ENCODE results near the gene MRPS27. TPM values are rescaled to one million over a fixed set of nuclear protein-coding genes. Genes with fewer than 3 reads are reported as not detected.

The MRPS27 gene
- total RNA-seq, 4 donors from 2014 or later, result 42.7 to 49.4 (median 48.1) TPM

GRCh38 chr5:72270037-72270436 is 50.0 kb downstream of the MRPS27 start:
- TF ChIP-seq CTCF (IDR thresholded peaks at IDR 0.05; ENCODE audit: low read depth), result no peak

- no peak for TF ChIP-seq CTCF (IDR thresholded peaks at IDR 0.05; ENCODE audit: low read depth)
Measured at GRCh38 chr5:72269411-72269780, 50.6 kb downstream of the MRPS27 start.

DNA sequence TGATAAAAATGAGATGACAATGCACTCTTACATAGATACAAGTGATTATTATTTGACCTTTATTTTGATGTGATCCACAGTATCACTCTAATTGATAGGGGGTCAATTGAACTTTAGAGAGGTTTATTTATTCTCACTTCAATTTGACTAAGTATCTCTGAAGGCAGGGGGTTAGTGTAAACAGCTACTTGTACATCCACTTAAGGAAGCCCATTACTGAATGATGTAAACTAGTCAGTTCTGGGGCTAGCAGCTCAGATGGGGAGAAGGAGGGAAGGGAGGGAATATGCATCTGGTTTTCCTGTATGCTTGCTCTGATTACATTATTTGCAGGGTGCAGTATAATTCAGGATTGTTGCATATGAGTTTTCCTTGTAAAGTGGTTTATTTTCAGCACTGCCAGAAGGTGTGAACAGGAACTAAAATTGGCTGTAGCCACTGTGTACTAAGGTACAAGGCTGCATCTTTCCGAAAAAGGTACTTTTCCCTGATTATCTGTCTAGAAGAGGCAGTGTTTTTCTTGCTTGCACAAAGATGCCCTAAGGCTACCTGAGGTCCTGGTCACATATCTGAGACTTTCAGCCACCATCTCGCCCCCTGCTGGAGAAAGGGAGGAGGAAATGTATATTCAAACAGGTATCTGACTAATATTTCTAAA is 51.2 kb downstream of the MRPS27 start:
- no peak for TF ChIP-seq CTCF (IDR thresholded peaks at IDR 0.05; ENCODE audit: low read depth)

- TF ChIP-seq CTCF (IDR thresholded peaks at IDR 0.05; ENCODE audit: low read depth), result no peak
Measured at GRCh38 chr5:72268260-72268659, 51.8 kb downstream of the MRPS27 start.

DNA sequence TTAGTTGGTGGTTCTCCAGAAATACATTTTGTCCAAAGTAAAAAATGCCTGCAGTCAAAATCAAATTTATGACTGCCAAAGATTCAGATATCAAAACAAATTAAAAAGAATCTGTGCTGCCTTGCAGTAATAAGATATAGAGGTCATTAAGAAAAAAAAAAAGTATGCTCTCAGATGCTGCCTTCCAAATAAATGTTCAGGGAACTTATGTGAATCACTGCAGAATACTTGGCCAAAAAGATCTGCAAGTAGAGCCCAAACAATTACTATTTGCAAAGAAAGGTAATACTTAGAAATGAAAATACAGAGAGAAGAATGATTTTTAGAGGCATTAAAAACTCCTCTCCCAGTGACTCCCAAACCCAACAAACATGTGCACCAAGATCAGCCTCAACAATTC is 52.4 kb downstream of the MRPS27 start:
- TF ChIP-seq CTCF (IDR thresholded peaks at IDR 0.05; ENCODE audit: low read depth), result no peak

GRCh38 chr5:72266862-72267261 is 53.2 kb downstream of the MRPS27 start:
- no peak for TF ChIP-seq CTCF (IDR thresholded peaks at IDR 0.05; ENCODE audit: low read depth)

DNA sequence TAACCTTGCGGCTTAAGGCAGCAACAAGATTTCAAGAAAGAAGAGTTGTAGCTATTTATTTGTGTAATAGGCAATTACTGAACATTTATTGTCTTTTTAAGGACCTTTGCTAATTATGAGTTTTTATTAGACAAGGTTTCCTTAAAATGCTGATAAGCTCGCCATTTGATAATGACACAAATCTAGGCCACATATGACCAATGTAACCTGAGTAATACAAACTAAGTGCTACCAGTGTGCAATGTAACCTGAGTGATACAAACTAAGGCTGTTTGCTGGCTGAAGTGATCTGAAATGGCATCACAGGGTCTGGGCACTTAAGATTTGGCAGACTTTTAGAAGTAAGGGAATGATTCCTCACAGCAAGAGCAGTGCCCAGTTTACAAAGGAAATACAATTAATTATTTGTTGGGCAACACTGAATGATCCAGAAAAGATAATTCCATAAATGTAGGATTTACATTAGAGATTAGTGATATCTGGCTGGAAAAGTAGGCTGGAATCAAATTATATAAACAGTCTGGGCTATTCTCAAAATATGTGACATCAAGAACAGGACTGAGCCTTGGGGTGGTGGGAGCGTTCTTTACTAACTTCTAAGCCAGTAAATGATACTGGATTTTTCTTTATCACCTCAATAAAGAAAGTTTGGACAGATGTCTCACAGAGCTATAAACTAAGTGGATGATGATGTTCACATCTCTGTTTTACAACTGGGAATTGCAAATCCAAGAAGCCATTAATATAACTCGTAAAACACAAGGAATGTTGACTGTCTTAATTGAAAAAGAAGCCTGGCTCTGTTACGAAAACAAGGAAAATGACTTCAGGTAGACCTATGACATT is 54.8 kb downstream of the MRPS27 start:
- TF ChIP-seq CTCF (IDR thresholded peaks at IDR 0.05; ENCODE audit: low read depth), result no peak

All from subcutaneous adipose tissue (tissue), 4 donors.